Esophagus squamous epithelium (tissue), 5 donors: ENCODE results near the gene TRIP10. TPM values are rescaled to one million over a fixed set of nuclear protein-coding genes. Genes with fewer than 3 reads are reported as not detected.

Experiments
- DNase-seq: peaks from one replicate; lab custom pipeline; 2025; lab: John Stamatoyannopoulos, UW
- H3K27ac ChIP-seq, 4 donors: fragments of 200-600 bp; sonication (generic); one replicate each; pipeline ENCODE4 v1.5.1; 2016 to 2019; ENCODE audit warnings: mild to moderate bottlenecking in 1 of 4
- H3K27me3 ChIP-seq, 4 donors: fragments of 200-600 bp; sonication (generic); 1 replicate in 3 of 4; 2 replicates in 1 of 4; pipeline versions ENCODE4 v1.5.1 to v1.6.0; 2017 to 2021; ENCODE audit warnings: antibody characterized with exemption in 1 of 4
- H3K36me3 ChIP-seq, 3 donors: fragments of 200-600 bp; sonication (generic); one replicate each; pipeline ENCODE4 v1.5.1; 2016 to 2019
- H3K4me1 ChIP-seq, 3 donors: fragments of 200-600 bp; sonication (generic); one replicate each; pipeline ENCODE4 v1.5.1; 2017 to 2019
- H3K4me3 ChIP-seq, 4 donors: fragments of 200-600 bp; sonication (generic); 1 replicate in 3 of 4; 2 replicates in 1 of 4; pipeline ENCODE4 v1.5.1; 2016 to 2019; ENCODE audit warnings: mild to moderate bottlenecking in 2 of 4, moderate library complexity in 1 of 4
- H3K9me3 ChIP-seq, 3 donors: fragments of 200-600 bp; sonication (generic); one replicate each; pipeline ENCODE4 v1.5.1; 2016 to 2019
- CTCF ChIP-seq, 6 experiments: fragments of 450-650 bp in 4 of 6; fragments of 200-600 bp in 2 of 6; sonication (generic) in 2 of 6; IDR thresholded peaks; one replicate each; pipeline ENCODE4 v1.5.1; 2016 to 2019; ENCODE audit warnings: antibody characterized with exemption in 6 of 6, mild to moderate bottlenecking in 4 of 6, moderate library complexity in 4 of 6
- POLR2A ChIP-seq, 4 donors: fragments of 450-650 bp; IDR thresholded peaks; one replicate each; pipeline ENCODE4 v1.6.1; 2017; ENCODE audit warnings: antibody characterized with exemption in 4 of 4, mild to moderate bottlenecking in 4 of 4, moderate library complexity in 3 of 4
- WGBS, 2 donors: methylation state at CpG; one replicate each; pipeline ENCODE4 v1.1.5; 2018; 5-methylcytosine and 5-hydroxymethylcytosine counted together
- intact Hi-C: fragments of 100-400 bp; cut with DNase I; formaldehyde crosslinking; loops from one replicate; pipeline ENCODE4 v1.15.0; 2022
- total RNA-seq, 4 donors: library from RNA; depleted of rRNA; stranded (reverse); fragments of >200 nt; gene quantifications; one replicate each; pipeline ENCODE4 v1.1.0, GENCODE V29; 2016
- donor health status: DM: yes; HTN: yes; CAD: no.

The TRIP10 gene
- total RNA-seq, 4 donors from 2014 or later = 67.6 to 160 (median 117) TPM

- intact Hi-C loops = no loop called here
- no peaks in the 10 kb centered on the region for H3K36me3 ChIP-seq
- H3K27me3 ChIP-seq = peaks cover 0 to 14% (median 0%) of the 10 kb centered on the region in 4 donors
- H3K4me1 ChIP-seq = peaks cover 0 to 22% (median 13%) of the 10 kb centered on the region in 3 donors
- TF ChIP-seq CTCF (IDR thresholded peaks at IDR 0.05) = no peak
- TF ChIP-seq POLR2A (IDR thresholded peaks at IDR 0.05) = no peak
- WGBS, 2 donors = 71 to 77% methylated on average over 3 to 4 of the region's 4 CpGs
- no peak overlapping the region for H3K4me3 ChIP-seq
- DNase-seq = no peak
- H3K27ac ChIP-seq = no peak overlapping the region
- H3K9me3 ChIP-seq = no peaks in the 10 kb centered on the region
These were observed 22.0 kb upstream of the TRIP10 start for GRCh38 chr19:6717441-6717971.

GRCh38 chr19:6718111-6718740, 21.3 kb upstream of the TRIP10 start:
- peaks cover 0 to 11% (median 0%) of the 10 kb centered on the region in 4 donors for H3K27me3 ChIP-seq
- no peak overlapping the region for H3K4me3 ChIP-seq
- H3K9me3 ChIP-seq = no peaks in the 10 kb centered on the region
- 52 to 80% methylated on average over 5 to 6 of the region's 23 CpGs for WGBS, 2 donors
- H3K4me1 ChIP-seq = peaks cover 0 to 29% (median 18%) of the 10 kb centered on the region in 3 donors
- TF ChIP-seq CTCF (IDR thresholded peaks at IDR 0.05) = no peak
- no peak for TF ChIP-seq POLR2A (IDR thresholded peaks at IDR 0.05)
- DNase-seq = no peak
- intact Hi-C loops = no loop called here
- H3K36me3 ChIP-seq = no peaks in the 10 kb centered on the region
- H3K27ac ChIP-seq = no peak overlapping the region

- WGBS, 2 donors = 73 to 75% methylated on average over 21 of the region's 21 CpGs
- TF ChIP-seq CTCF (IDR thresholded peaks at IDR 0.05) (no peak), POLR2A (IDR thresholded peaks at IDR 0.05) (no peak)
- Histone ChIP-seq H3K4me1 (peaks cover 0 to 36% (median 18%) of the 10 kb centered on the region in 3 donors), H3K36me3 (no peaks in the 10 kb centered on the region), H3K27ac (peak overlapping the region in 1 of 4 donors; percentile 21), H3K4me3 (peak overlapping the region in 2 of 4 donors; percentile 29 to 57), H3K9me3 (no peaks in the 10 kb centered on the region), H3K27me3 (peaks cover 0 to 10% (median 0%) of the 10 kb centered on the region in 4 donors)
- DNase-seq = no peak
- intact Hi-C loops = no loop called here
These were observed 20.5 kb upstream of the TRIP10 start for GRCh38 chr19:6718741-6719539.

GRCh38 chr19:6719540-6719861, 20.0 kb upstream of the TRIP10 start:
- no peak for TF ChIP-seq POLR2A (IDR thresholded peaks at IDR 0.05)
- TF ChIP-seq CTCF (IDR thresholded peaks at IDR 0.05) = no peak
- H3K4me3 ChIP-seq = peak overlapping the region in 2 of 4 donors; percentile 29 to 57
- no peak for DNase-seq
- no peaks in the 10 kb centered on the region for H3K36me3 ChIP-seq
- peaks cover 0 to 40% (median 18%) of the 10 kb centered on the region in 3 donors for H3K4me1 ChIP-seq
- H3K27me3 ChIP-seq = peaks cover 0 to 5% (median 0%) of the 10 kb centered on the region in 4 donors
- 78 to 88% methylated on average over 5 to 6 of the region's 6 CpGs for whole genome bisulfite sequencing, 2 donors
- H3K27ac ChIP-seq = peak overlapping the region in 1 of 4 donors; percentile 50
- no peaks in the 10 kb centered on the region for H3K9me3 ChIP-seq
- intact Hi-C loops = no loop called here

GRCh38 chr19:6719992-6720368, 19.5 kb upstream of the TRIP10 start:
- DNase-seq = no peak
- Histone ChIP-seq H3K27ac (peak overlapping the region in 2 of 4 donors; percentile 18 to 50), H3K36me3 (no peaks in the 10 kb centered on the region), H3K4me3 (peak overlapping the region in 2 of 4 donors; percentile 29 to 57), H3K9me3 (no peaks in the 10 kb centered on the region), H3K4me1 (peaks cover 0 to 44% (median 18%) of the 10 kb centered on the region in 3 donors), H3K27me3 (peaks cover 0 to 5% (median 0%) of the 10 kb centered on the region in 4 donors)
- TF ChIP-seq CTCF (IDR thresholded peaks at IDR 0.05) = no peak
- no peak for TF ChIP-seq POLR2A (IDR thresholded peaks at IDR 0.05)
- intact Hi-C loops = no loop called here
- WGBS, 2 donors = 83 to 89% methylated on average over 3 of the region's 3 CpGs
